AG08396 (cell line): Measurements from ENCODE around the gene IL3.

Experiments used
- DNase-seq: peaks from one replicate; pipeline ENCODE4 v3.0.0; 2012; ENCODE audit warnings: low spot score, mixed read lengths

Gene IL3, protein sequence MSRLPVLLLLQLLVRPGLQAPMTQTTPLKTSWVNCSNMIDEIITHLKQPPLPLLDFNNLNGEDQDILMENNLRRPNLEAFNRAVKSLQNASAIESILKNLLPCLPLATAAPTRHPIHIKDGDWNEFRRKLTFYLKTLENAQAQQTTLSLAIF

DNA sequence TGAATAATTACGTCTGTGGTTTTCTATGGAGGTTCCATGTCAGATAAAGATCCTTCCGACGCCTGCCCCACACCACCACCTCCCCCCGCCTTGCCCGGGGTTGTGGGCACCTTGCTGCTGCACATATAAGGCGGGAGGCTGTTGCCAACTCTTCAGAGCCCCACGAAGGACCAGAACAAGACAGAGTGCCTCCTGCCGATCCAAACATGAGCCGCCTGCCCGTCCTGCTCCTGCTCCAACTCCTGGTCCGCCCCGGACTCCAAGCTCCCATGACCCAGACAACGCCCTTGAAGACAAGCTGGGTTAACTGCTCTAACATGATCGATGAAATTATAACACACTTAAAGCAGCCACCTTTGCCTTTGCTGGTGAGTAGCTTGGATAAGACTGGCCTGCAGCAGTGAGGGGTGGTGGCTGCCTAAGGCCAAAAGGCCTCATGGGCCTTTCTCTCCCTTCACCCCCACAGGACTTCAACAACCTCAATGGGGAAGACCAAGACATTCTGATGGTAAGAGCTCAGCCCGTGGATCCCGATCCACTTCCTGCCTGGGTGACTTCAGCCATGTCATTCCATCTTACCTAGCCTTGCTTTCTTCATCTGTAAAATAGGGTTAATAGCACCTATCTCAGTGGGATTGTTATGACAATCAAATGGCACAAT, at the start of gene IL3:
IL3 (plus strand) TSS at position 155 of the 661 bp plus-strand sequence; CDS start at position 207, 52 bp downstream.
- DNase-seq = no peak

DNA sequence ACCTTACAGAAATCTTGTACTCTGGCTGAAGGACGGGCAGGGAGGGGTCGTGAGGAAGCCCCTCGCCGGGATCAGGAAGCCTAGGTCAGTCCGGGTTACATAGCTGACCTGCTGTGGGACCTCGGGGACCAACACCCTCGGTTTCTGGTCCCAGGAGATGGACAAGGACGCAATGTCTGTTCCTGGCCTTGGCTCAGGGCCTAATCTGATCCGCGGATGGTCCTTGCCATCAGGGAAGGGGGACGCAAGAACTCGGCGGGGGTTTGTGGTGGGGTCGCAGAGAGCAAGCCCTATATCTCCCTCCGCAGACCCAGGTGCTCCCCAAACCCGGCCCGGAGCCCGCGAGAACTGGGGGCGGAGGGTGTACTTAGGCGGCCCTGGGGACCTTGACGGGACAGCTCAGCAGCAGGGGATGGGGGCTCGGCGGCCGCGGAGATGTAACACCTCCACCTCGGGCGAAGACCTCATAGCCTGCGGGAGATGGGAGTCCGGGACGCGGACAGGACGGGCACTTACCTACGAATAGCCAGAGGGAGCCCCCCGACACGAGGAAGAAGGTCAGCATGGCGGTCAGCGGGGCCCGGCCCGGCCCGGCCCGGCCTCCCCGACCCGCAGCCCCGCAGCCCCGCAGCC, 49.4 kb upstream of the IL3 start:
- DNase-seq = no peak

DNA sequence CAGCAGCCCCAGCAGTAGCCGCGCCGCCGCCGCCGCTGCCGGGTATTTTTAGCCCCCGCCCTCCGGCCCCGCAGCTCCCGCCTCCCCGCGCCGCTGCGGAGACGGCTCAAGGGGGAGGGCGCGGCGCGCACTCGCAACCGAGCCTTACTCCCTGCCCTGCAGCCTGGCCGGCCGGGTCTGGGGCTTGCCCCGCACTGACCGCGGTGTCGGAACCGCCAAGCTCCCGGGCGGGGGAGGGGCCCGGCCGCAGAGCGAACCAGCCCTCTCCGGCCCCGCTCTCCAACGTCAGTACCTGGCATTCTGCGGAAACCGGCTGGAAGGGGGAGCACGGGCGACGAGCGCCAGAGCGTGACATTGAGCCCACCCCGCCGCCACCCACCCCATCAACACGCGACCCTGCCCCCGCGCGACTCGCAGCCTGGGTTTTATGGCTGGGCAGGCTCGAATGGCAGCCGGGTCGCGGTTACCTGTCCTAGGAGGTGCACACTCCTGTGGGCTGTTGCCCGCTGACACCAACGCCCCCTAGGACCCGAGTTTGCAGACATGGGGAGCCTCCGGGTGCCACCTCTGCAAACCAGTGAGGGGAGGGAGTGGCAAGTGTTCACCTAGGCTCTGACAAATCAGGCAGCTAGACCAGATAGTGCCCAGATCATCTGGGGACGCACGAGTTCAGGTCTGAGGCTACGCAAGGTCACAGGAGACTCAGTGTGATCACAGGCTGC, 48.7 kb upstream of the IL3 start, which contains the start of gene ACSL6:
ACSL6 (minus strand) TSS at position 37 of the 722 bp plus-strand sequence. CDS start 105 bp downstream, outside the sequence.
- peak; percentile 47 for DNase-seq

DNA sequence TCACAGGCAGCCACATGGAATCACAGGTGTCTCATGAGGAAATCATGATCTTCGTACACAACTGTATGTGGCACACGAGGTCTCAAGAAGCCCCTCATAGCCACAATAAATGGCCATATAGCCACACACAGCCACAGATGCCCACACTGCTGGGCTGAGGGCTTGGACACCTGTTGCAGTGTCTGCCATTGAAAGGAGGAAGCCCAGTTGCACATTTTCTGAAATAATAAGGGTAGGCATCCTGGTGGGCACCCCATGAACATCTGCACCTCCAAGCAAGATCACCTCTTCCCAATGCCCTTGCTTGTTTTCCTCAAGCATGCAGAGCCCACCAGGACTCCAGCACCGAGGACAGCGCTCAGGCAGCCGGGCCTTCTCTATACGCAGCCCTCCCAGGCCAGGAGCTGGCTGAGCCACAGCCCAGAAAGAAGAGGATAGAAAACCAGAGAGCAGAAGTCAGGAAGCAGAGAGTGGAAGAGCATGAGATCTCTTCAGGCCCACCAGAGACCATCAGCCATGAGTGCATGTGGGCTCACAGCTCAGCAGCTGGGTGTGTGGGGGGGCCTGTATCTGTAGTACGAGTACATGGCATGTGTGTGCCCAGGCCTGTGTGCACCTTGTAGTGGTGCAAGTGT, 48.0 kb upstream of the IL3 start:
- DNase-seq = peak; percentile 82

DNA sequence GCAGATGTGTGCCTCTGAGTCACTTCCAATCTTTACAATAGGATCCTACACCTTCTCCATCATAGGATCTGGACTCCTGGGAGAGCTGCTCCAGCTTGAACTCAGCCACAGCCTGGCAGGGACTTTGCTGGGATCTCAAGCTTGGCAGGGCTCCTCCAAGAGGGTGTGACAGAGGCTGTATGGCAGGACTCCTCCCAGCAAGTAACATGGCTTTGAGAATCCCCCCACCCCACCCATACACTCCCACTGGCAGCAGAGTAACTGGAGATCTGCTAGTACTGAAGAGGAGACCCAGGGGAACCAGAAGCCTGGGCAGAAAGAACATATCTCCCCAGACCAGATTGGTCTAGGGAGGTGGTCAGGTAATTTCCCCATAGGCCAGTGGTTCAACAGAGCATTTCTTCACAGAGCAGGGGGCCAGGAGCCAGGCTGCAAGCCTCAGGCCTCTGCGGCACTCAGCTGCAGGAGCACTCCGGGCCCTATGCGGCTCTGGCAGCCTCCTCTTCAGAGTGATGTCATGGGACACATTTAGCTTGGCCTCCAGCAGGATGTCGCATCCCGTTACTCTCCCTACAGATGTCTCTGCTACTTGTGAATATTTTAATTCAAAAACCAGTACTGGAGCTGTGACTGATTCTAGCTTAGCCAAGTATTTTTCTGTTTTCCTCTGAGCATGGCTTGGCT, 47.3 kb upstream of the IL3 start:
- no peak for DNase-seq

DNA sequence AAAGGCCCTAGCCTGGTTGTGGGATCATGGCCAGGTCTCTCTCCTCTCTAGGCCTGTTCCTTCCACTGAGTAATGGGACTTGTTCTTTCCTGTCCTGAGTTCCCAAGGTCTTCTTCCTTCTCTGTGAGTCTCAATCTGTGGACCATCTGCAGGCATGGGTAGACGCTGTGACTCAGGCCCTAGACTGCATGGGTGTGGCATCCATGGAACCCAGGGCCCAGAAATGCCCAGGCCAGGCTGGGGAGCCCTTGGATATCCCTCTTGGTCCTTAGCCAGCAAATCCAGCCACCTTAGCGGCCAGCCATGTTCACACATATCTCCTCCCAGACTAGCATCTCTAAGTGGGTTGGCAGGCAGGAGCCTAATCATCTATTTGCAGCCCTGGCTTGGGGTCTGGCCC, 46.7 kb upstream of the IL3 start:
- DNase-seq = no peak

DNA sequence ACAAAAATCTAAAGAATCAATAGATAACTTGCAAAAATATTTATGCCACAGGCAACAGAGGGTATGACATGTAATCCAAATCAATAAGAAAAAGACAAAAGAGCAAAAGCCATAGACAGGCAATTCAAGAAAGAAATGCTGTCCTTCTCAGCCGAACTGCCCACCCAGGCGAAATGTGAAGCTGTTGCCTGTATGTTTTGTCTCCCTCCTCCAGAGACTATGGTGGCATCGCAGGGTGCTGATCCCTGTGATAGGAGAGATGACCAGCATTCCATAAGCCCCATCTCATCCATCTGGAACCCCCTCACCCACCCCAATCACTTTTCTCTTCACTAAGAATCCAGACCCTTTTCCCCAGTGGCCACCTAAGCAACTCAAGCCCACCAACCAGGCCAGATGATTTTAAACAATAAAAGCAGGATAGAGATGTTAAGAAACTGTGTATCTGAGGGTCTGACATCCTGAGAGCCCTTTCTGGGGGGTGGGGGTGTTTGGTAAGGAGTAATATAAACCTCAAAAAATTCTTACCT, 43.7 kb upstream of the IL3 start:
- DNase-seq = no peak

DNA sequence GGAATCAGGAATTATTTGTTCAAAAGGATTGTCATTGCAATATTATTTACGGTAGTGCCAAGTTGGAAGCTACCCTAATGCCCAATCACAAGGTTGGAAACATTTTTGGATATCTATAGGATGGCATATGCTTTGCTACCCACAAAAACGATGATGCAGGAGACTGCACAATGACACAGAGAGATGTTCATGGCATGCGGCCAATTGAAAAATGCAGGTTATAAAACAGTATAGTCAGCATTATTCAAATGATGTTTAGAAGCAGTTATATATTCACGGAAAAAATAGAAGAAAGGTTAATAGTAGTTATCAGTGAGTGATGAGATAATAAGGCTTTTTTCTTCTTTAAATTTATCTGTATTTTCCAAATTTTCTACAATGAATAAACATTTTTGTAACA, 43.1 kb upstream of the IL3 start:
- DNase-seq = no peak

DNA sequence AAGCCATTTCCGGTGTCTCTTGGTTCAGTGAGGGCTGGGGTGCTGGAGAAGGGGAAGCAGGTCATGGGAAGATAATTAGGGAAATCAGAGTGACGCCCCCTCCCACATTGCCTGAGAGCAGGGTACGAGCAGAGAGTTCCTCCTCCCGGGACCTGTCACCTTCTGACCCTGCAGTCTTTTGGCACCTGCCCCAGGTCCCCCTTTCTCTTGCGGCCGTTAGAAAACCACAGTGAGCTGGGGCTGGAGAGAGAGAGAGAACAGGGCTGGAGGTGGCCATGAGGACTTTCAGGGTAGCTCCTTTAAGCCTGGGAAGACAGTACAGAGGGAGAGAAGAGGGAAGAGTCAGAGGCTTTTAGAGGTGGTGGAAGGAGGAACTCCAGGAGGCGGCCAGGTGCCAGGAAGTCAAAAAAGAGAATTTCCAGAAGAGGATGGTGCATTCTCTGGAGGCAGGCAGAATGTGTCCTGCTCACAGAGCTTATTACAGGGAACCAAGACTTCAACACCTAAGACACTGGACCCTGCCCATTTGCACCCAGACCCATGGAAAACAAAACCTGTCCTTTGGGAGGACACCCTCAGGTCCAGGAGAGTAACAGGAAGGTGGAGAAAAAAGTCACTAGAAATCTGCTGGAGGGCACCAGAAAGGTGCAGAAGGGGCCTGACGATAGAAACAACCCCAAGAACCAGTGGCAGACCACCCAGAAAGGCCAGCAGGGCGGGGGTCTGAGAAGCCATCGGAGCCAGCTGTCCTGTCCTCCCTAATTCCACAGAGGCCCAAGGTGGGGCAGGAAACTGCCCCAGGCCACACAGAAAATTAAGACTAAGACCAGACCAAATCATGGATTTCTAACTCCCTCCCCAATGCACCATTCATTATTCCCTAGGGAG, 42.5 kb upstream of the IL3 start:
- DNase-seq = no peak

DNA sequence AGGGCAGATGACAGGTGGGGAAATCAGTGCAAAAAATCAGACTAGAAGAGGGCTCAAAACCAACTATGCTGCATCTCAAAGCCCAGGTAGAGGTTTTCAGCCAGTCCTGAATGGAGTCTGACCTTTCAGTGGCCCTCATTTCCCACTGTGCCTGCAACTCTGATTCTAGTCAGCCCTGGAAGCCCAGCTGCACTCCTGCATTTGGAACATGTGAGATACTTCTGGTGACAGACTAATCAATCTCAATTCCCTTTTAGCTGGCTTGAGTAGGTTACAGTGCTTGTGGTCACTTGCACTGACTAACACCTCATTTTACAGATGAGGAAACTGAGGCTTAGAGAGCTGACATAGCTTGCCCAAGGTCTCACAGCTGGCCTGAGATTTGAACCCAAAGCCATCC, 41.1 kb upstream of the IL3 start:
- DNase-seq = no peak

DNA sequence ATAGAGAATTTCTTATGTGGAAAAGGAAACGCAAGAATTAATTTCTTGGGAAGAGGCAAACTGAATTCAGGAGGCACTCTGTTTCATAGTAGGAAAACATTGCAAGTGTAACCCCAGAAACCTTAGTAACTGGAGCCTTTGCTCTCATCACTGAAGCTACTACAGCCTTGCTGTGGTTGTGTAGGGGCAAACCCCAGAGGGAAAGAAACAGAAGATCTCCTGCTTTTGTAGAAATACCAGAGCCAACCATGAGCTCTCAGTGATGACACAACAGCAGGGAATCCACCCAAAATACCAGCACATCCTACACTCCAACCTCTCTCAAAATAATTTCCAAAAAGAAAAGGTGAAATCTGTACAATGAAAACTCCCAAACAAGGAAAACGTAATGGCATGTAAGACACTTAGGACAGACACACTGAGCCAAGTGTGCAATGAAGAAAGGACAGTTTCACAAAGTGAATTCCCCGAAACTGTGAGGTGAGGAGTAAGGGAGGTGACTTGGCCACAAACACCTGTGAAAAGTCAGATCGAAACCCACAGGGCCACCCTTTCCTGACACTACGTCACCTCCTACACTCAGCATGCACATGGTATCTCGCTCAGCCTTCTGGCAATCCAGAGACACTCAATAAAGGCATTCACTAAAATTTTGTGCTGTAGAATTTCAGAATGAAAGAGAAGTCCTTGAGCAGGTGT, 40.4 kb upstream of the IL3 start:
- DNase-seq = no peak

DNA sequence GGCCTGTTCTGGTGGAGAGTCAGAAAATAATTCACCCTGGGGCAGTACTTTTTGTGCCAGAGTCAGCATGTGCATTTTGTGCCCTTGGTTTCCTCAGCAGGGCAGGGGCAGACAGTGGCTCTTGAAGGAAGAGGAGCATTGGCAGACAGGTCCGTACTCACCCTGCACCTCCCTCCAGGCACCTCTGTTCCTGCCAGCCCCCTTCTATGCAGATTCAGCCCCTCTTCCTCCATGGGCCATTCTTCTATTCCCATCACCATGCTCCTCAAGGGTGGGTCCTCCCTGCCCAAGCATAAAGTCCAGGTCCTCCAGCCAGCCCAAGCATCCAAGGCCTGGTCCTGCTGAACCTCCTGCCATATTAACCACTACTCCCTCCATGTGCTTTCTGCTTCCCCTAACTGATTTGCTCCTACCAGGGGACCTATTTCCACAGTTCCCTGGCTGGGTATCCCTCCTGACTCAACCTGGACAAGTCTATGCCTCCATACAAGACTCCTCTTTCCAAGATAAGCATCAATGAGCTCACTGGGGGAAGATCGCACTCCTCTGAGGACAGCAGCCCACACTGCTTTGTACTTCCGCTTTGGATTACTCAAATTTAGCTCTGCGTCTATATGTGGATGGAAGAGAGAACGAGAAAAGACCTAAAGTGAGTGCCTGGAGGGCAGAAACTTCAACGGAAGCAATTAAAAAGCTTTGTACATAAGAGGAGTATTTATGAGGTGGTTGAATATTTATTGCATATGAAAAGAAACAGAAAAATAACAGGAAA, 39.7 kb upstream of the IL3 start:
- no peak for DNase-seq

DNA sequence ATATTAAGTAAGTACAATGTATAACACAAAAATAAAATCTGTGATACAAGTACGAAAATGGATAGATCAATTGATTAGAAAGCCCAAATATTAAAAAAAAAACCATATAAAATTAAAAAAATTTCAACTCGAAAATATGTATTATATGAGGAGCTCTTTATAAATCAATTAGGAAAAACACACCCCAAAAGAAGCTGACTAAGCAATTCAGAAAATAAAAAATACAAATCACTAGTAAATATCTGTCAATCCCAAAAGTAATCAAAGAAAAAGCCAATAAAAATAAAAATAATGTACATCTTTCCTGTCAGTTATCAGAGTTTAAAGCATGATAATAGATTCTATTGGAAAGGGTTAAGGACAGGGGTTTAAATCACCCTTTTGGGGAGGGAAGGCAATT, 38.8 kb upstream of the IL3 start:
- no peak for DNase-seq

DNA sequence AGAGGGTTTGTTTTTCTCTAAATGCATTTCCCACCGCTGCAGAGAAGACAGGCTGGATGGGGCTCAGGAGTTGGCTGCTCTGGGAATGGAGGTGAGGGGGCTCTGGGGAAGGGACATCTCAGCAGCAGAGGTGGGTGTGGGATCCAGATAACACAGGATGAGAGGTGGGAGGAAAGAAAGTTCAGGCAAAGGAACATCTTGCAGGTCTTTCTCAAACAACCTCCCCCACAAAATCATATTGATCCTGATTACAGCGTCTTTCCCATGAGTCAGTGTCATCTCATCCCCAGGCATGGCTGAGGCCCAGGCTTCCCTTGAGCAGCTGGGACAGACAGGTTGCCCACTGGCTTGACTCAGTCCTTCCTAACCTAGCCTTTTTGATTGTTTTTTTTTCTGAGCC, 37.7 kb upstream of the IL3 start:
- DNase-seq = no peak

DNA sequence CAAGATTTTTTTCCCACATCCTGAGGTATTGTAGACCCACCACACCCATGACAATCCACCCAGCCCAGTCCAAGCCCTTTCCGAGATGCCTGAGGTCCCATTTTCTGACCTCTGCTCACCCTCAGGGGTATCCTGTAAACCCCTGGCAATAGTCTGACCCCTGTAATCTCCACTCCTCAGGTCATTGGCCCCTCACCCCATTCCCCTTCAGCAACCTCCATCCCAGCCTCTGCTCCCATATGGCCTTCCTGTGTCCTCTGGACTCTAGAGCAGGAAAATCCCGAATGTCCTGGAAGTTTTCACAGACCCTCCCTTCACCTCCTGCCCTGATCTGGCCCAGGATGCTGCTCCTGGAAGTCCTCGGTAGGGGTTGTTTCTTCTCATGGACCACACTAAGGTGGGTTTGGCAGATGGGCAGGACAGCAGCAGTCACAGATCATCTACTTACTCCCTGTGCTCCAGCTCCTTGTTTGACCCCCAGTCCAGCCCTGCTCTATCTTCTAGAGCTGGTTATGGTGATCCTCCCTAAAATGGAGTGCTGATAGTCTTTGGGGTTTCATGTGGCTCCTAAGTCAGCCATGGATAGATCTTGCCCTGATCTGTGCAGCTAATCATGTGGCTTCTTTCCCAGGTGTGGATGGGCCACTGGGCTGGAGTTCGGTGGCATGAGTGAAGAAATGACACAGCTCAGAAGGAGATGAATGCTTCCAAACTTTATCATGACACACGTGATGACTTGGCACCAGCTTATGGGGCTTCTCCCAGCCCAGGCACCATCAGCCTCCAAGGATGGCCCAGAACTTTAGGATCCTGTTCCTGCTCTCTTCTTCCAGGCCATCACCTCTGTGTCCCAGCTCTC, 37.0 kb upstream of the IL3 start:
- DNase-seq = no peak

DNA sequence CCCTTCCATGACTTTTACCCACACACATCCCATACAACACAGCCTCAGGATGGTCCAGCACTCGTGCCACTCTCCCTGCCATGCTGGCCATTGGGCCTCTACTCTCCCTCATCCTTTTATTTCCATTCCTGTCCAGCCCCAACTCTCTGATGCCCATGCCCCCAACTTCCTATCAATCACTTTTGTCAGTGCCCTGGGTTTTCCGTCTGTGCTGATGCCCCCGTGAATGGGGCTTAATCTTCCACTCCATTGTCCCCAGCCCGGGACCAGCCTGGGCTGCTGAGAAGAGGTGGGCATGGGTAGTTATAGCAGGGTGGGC, 36.4 kb upstream of the IL3 start:
- no peak for DNase-seq

DNA sequence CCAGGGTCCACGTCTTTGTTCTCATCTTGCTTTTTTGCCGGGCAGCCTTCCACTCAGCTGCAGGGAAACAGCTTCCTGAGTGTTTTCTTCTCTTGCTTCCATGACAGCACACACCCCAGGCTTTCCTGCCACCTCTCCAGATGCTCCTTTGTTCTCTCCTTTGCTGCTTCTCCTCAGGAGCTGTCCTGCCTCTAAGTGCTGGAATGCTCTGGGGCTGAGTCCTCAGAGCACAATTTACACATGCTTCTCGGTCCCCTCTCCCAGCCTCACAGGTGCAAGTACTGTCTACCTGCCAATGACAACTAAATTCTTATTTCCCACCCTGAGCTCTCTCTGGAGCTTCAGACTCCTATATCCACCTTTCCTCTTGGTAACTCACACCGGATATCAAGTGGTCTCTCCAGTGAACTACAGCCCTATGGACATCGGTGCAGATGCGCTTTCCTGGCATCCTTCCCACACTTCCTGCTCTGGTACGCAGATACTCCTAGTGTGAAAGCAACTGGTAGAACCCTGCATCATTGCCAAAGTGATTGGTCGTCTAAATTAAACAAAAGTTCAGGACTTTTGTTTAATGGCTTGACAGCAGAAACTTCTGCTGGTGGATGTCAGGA, 35.6 kb upstream of the IL3 start:
- no peak for DNase-seq

DNA sequence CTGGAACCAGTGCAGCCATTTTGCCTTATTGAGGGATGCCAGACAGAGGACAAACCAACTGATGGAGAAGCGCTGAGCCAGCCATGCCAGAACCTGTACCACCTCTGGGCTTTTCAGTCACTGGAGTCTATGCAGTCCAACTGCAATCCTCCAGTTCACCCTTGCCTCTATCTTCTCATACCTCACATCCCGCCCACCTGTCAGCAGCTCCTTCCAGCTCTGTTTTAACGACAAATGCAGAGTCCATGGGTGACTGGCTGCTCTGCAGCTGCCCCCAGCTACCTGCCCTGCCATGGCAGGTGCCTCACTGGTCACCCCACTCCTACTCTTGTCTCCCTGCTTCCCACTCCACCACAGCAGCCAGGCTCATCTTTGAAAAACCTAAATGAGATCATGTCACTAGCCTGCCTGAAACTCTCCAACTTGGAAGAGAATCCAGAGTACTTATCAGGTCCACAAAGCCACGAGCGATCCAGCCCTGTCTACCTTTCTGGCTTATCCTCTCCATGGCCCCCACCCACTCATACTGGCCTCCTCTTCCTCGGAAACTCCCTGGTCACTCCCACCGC, 35.0 kb upstream of the IL3 start:
- no peak for DNase-seq
